ENCODE results near the gene LRRK1. TPM values are rescaled to one million over a fixed set of nuclear protein-coding genes. Genes with fewer than 3 reads are reported as not detected.

Gene LRRK1
- total and polyA plus RNA-seq, 2 of the 13 experiments (the other 11 are each of a cell fraction or from before 2014, with no cell fraction given), result 0.13 to 1.2 TPM

- TF ChIP-seq, protein P1, sequence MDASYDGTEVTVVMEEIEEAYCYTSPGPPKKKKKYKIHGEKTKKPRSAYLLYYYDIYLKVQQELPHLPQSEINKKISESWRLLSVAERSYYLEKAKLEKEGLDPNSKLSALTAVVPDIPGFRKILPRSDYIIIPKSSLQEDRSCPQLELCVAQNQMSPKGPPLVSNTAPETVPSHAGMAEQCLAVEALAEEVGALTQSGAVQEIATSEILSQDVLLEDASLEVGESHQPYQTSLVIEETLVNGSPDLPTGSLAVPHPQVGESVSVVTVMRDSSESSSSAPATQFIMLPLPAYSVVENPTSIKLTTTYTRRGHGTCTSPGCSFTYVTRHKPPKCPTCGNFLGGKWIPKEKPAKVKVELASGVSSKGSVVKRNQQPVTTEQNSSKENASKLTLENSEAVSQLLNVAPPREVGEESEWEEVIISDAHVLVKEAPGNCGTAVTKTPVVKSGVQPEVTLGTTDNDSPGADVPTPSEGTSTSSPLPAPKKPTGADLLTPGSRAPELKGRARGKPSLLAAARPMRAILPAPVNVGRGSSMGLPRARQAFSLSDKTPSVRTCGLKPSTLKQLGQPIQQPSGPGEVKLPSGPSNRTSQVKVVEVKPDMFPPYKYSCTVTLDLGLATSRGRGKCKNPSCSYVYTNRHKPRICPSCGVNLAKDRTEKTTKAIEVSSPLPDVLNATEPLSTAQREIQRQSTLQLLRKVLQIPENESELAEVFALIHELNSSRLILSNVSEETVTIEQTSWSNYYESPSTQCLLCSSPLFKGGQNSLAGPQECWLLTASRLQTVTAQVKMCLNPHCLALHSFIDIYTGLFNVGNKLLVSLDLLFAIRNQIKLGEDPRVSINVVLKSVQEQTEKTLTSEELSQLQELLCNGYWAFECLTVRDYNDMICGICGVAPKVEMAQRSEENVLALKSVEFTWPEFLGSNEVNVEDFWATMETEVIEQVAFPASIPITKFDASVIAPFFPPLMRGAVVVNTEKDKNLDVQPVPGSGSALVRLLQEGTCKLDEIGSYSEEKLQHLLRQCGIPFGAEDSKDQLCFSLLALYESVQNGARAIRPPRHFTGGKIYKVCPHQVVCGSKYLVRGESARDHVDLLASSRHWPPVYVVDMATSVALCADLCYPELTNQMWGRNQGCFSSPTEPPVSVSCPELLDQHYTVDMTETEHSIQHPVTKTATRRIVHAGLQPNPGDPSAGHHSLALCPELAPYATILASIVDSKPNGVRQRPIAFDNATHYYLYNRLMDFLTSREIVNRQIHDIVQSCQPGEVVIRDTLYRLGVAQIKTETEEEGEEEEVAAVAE (CRISPR knock-in tag; IDR thresholded peaks at IDR 0.05; ENCODE audit: borderline replicate concordance), result no peak
- no peak for TF ChIP-seq SNAPC5 (CRISPR knock-in tag; IDR thresholded peaks at IDR 0.05; ENCODE audit: borderline replicate concordance)
Observed at GRCh38 chr15:101049282-101049681, 130.1 kb downstream of the LRRK1 start (continued).

- DNase-seq (ENCODE audit: low spot score) (no peak), ATAC-seq (no peak), FAIRE-seq (no peak)
- H3K4me3 ChIP-seq (replicated peaks in 1 of 3; ENCODE audit: insufficient read depth in 1 of 3, low read depth in 2 of 3, low read length in 3 of 3), result no peak overlapping the region
- TF ChIP-seq ZNF607 (CRISPR knock-in tag; IDR thresholded peaks at IDR 0.05; ENCODE audit: borderline replicate concordance), result no peak
- no peaks in the 10 kb centered on the region for H4K20me1 ChIP-seq (ENCODE audit: insufficient read depth, low read length)
- POLR2A ChIA-PET, result no interaction called here
- 81% methylated on average over 11 of the region's 22 CpGs for WGBS (ENCODE audit: low lambda C conversion rate)
- BruUV-seq (replicated peaks), result no TSS peak
- no peaks in the 10 kb centered on the region for H3K9me3 ChIP-seq (ENCODE audit: low read length)
- no peak overlapping the region for H2AFZ ChIP-seq (ENCODE audit: low read length)
- intact Hi-C loops (cut with micrococcal nuclease; ENCODE audit: unreplicated experiment) (no loop called here), in situ Hi-C loops (cut with HindIII; ENCODE audit: extremely low pct_ligation_motif_present, low pct_unique_long_range_greater_than_20kb) (no loop called here)
- no peaks in the 10 kb centered on the region for H3K79me2 ChIP-seq (ENCODE audit: insufficient read depth, low read length)
- peaks cover 18% of the 10 kb centered on the region for H3K4me1 ChIP-seq (ENCODE audit: insufficient read depth, low read length)
- CTCF ChIA-PET (ENCODE audit: low intra/inter-chr PET ratio, low total read pairs), result no interaction called here
- no peak overlapping the region for H3K9ac ChIP-seq (ENCODE audit: insufficient read depth, low read depth, low read length)
- no peak overlapping the region for H3K4me2 ChIP-seq (ENCODE audit: low read depth, low read length)
- H3K36me3 ChIP-seq (replicated peaks in 1 of 2; ENCODE audit: control insufficient read depth in 1 of 2, insufficient read depth in 2 of 2, low read length in 2 of 2), result peaks cover 0 to 12% of the 10 kb centered on the region in 2 experiments; a peak in 3 of 5 replicates
- H3K27me3 ChIP-seq (ENCODE audit: control insufficient read depth in 1 of 2, insufficient read depth in 2 of 2, low read length in 2 of 2), result no peaks in the 10 kb centered on the region
- H3K27ac ChIP-seq (ENCODE audit: extremely low read length, insufficient read depth, low read length), result no peak overlapping the region
Observed at GRCh38 chr15:101049856-101050622, 130.9 kb downstream of the LRRK1 start.
